ENCODE results near the gene PSME4.

Gene PSME4

DNA sequence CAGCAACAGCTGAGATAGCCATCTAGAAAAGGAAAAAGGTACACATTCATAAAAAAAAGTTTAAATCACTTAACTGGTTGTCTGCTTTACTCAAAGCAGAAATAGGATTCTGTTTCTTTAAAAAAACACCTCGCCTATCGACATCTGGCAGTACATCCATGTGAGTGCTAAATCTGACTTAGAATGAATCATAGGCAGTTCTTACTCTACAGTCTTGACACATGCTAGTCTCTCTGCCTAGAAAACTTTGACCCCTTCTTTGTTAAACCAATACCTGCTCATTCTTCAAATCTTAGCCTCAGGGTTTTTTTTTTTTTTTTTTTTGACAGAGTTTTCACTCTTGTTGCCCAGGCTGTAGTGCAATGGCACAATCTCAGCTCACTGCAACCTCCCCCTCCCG is 73.9 kb downstream of the PSME4 start:
- H3K27me3 ChIP-seq (ENCODE audit: control insufficient read depth in 2 of 2, insufficient read depth in 2 of 2, low read length in 2 of 2): no peaks in the 10 kb centered on the region
- H3K27ac ChIP-seq (ENCODE audit: low read depth in 2 of 2, low read length in 2 of 2): no peak overlapping the region
- no peak overlapping the region for H3K9ac ChIP-seq (ENCODE audit: low read depth in 1 of 2, low read length in 2 of 2)
- no peaks in the 10 kb centered on the region for H3K4me1 ChIP-seq (ENCODE audit: control insufficient read depth in 2 of 2, insufficient read depth in 2 of 2, low read length in 2 of 2)
- peaks cover 52 to 64% of the 10 kb centered on the region in 2 donors for H3K36me3 ChIP-seq (ENCODE audit: control insufficient read depth in 2 of 2, insufficient read depth in 2 of 2, low read length in 2 of 2)
- H3K9me3 ChIP-seq (ENCODE audit: control insufficient read depth in 2 of 2, low read length in 2 of 2): no peaks in the 10 kb centered on the region
- no peak overlapping the region for H3K4me3 ChIP-seq (ENCODE audit: low read length in 2 of 2)

DNA sequence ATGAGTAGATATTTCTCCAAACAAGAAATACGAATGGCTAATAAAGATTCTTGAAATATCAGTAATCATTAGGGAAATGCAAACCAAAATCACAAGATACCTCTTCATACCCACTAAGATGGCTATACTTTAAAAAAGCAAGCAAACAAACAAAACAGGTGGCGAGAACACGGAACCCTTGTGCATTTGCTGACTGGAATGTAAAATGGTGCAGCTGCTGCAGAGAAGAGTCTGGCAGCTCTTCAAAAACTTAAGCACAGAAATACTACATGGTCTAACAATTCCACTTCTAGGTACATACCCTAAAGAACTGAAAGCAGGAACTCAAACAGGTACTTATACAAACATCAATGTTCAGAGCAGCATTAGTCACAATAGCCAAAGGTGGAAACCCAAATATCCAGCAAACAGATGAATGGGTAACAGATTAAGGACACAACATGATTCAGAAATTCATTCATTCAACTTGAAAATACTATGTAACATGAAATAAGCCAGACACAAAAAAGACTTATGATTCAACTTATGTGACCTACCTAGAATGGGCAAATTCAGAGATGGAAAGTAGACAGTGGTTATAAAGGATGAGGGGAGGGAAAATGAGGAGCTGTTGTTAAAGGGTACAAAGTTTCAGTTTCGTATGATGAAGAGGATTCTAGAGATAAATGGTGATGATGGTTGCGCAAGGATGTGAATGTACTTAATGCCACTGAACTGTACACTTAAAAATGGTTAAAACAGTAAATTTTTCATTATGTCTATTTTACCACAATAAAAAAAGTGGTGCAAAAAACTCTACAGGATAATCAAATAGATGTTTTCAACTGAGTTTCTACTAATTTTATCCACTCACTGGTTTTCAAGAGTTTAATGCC is 84.2 kb downstream of the PSME4 start:
- Histone ChIP-seq H3K9ac (ENCODE audit: low read depth in 1 of 2, low read length in 2 of 2) (no peak overlapping the region), H3K4me3 (ENCODE audit: low read length in 2 of 2) (no peak overlapping the region), H3K36me3 (ENCODE audit: control insufficient read depth in 2 of 2, insufficient read depth in 2 of 2, low read length in 2 of 2) (peaks cover 70 to 71% of the 10 kb centered on the region in 2 donors)

GRCh38 chr2:53884883-53885282 is 85.9 kb downstream of the PSME4 start:
- Histone ChIP-seq H3K4me3 (ENCODE audit: low read length in 2 of 2) (no peak overlapping the region), H3K27me3 (ENCODE audit: control insufficient read depth in 2 of 2, insufficient read depth in 2 of 2, low read length in 2 of 2) (no peaks in the 10 kb centered on the region), H3K27ac (ENCODE audit: low read depth in 2 of 2, low read length in 2 of 2) (no peak overlapping the region), H3K9me3 (ENCODE audit: control insufficient read depth in 2 of 2, low read length in 2 of 2) (no peaks in the 10 kb centered on the region), H3K9ac (ENCODE audit: low read depth in 1 of 2, low read length in 2 of 2) (no peak overlapping the region), H3K36me3 (ENCODE audit: control insufficient read depth in 2 of 2, insufficient read depth in 2 of 2, low read length in 2 of 2) (peaks cover 56 to 63% of the 10 kb centered on the region in 2 donors), H3K4me1 (ENCODE audit: control insufficient read depth in 2 of 2, insufficient read depth in 2 of 2, low read length in 2 of 2) (no peaks in the 10 kb centered on the region)

More for the DNA sequence above, 84.2 kb downstream of the PSME4 start:
- no peaks in the 10 kb centered on the region for H3K9me3 ChIP-seq (ENCODE audit: control insufficient read depth in 2 of 2, low read length in 2 of 2)
- H3K27ac ChIP-seq (ENCODE audit: low read depth in 2 of 2, low read length in 2 of 2): no peak overlapping the region
- no peaks in the 10 kb centered on the region for H3K27me3 ChIP-seq (ENCODE audit: control insufficient read depth in 2 of 2, insufficient read depth in 2 of 2, low read length in 2 of 2)
- no peaks in the 10 kb centered on the region for H3K4me1 ChIP-seq (ENCODE audit: control insufficient read depth in 2 of 2, insufficient read depth in 2 of 2, low read length in 2 of 2)

DNA sequence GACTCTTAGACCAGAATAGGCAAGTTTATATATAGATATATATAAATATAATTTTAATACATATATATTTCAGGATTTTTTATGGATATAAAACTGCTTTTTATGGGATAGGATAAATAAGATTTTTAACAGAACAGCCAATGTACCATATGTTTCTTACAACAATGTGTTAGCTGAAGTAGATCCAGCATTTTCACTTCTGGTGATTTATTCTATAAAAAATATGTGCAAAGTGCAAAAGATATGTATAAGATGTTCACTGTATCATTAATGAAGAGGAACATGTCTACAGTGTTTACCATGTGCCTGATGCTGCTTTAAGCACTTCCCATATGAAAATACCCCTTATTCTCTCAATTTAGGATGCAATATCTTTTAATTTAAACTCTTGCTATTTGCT is 88.8 kb downstream of the PSME4 start:
- Histone ChIP-seq H3K27me3 (ENCODE audit: control insufficient read depth in 2 of 2, insufficient read depth in 2 of 2, low read length in 2 of 2) (no peaks in the 10 kb centered on the region), H3K4me1 (ENCODE audit: control insufficient read depth in 2 of 2, insufficient read depth in 2 of 2, low read length in 2 of 2) (no peaks in the 10 kb centered on the region), H3K9me3 (ENCODE audit: control insufficient read depth in 2 of 2, low read length in 2 of 2) (no peaks in the 10 kb centered on the region), H3K36me3 (ENCODE audit: control insufficient read depth in 2 of 2, insufficient read depth in 2 of 2, low read length in 2 of 2) (peaks cover 39 to 47% of the 10 kb centered on the region in 2 donors), H3K9ac (ENCODE audit: low read depth in 1 of 2, low read length in 2 of 2) (no peak overlapping the region), H3K27ac (ENCODE audit: low read depth in 2 of 2, low read length in 2 of 2) (no peak overlapping the region), H3K4me3 (ENCODE audit: low read length in 2 of 2) (no peak overlapping the region)

DNA sequence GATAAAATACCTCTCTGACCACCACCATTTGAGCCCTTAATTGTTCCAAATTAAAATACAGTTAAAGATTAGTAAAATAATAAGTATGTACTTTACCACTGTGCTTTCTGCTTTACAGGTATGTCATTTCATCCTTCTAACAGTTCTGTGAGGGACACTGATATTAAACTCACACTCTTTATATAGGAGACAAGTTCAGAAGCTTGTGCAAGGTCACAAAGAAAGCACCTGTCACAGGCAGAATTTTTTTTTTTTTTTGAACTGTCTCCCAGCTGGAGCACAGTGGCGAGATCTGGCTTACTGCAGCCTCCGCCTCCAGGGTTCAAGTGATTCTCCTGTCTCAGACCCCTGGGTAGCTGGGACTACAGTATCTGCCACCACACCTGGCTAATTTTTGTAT is 89.4 kb downstream of the PSME4 start:
- no peaks in the 10 kb centered on the region for H3K4me1 ChIP-seq (ENCODE audit: control insufficient read depth in 2 of 2, insufficient read depth in 2 of 2, low read length in 2 of 2)
- H3K4me3 ChIP-seq (ENCODE audit: low read length in 2 of 2): no peak overlapping the region
- no peaks in the 10 kb centered on the region for H3K27me3 ChIP-seq (ENCODE audit: control insufficient read depth in 2 of 2, insufficient read depth in 2 of 2, low read length in 2 of 2)
- H3K9ac ChIP-seq (ENCODE audit: low read depth in 1 of 2, low read length in 2 of 2): no peak overlapping the region
- peaks cover 33 to 41% of the 10 kb centered on the region in 2 donors for H3K36me3 ChIP-seq (ENCODE audit: control insufficient read depth in 2 of 2, insufficient read depth in 2 of 2, low read length in 2 of 2)
- H3K9me3 ChIP-seq (ENCODE audit: control insufficient read depth in 2 of 2, low read length in 2 of 2): no peaks in the 10 kb centered on the region
- no peak overlapping the region for H3K27ac ChIP-seq (ENCODE audit: low read depth in 2 of 2, low read length in 2 of 2)

GRCh38 chr2:53880756-53881155 is 90.0 kb downstream of the PSME4 start:
- Histone ChIP-seq H3K4me1 (ENCODE audit: control insufficient read depth in 2 of 2, insufficient read depth in 2 of 2, low read length in 2 of 2) (no peaks in the 10 kb centered on the region), H3K36me3 (ENCODE audit: control insufficient read depth in 2 of 2, insufficient read depth in 2 of 2, low read length in 2 of 2) (peaks cover 28 to 38% of the 10 kb centered on the region in 2 donors), H3K27ac (ENCODE audit: low read depth in 2 of 2, low read length in 2 of 2) (no peak overlapping the region), H3K27me3 (ENCODE audit: control insufficient read depth in 2 of 2, insufficient read depth in 2 of 2, low read length in 2 of 2) (no peaks in the 10 kb centered on the region), H3K4me3 (ENCODE audit: low read length in 2 of 2) (no peak overlapping the region), H3K9me3 (ENCODE audit: control insufficient read depth in 2 of 2, low read length in 2 of 2) (no peaks in the 10 kb centered on the region), H3K9ac (ENCODE audit: low read depth in 1 of 2, low read length in 2 of 2) (no peak overlapping the region)

- H3K4me3 ChIP-seq (ENCODE audit: low read length in 2 of 2): no peak overlapping the region
- no peaks in the 10 kb centered on the region for H3K4me1 ChIP-seq (ENCODE audit: control insufficient read depth in 2 of 2, insufficient read depth in 2 of 2, low read length in 2 of 2)
- H3K36me3 ChIP-seq (ENCODE audit: control insufficient read depth in 2 of 2, insufficient read depth in 2 of 2, low read length in 2 of 2): peaks cover 26 to 28% of the 10 kb centered on the region in 2 donors
- H3K27me3 ChIP-seq (ENCODE audit: control insufficient read depth in 2 of 2, insufficient read depth in 2 of 2, low read length in 2 of 2): no peaks in the 10 kb centered on the region
- no peak overlapping the region for H3K9ac ChIP-seq (ENCODE audit: low read depth in 1 of 2, low read length in 2 of 2)
- no peaks in the 10 kb centered on the region for H3K9me3 ChIP-seq (ENCODE audit: control insufficient read depth in 2 of 2, low read length in 2 of 2)
- H3K27ac ChIP-seq (ENCODE audit: low read depth in 2 of 2, low read length in 2 of 2): no peak overlapping the region
These were observed 93.2 kb downstream of the PSME4 start for GRCh38 chr2:53877556-53877955.

DNA sequence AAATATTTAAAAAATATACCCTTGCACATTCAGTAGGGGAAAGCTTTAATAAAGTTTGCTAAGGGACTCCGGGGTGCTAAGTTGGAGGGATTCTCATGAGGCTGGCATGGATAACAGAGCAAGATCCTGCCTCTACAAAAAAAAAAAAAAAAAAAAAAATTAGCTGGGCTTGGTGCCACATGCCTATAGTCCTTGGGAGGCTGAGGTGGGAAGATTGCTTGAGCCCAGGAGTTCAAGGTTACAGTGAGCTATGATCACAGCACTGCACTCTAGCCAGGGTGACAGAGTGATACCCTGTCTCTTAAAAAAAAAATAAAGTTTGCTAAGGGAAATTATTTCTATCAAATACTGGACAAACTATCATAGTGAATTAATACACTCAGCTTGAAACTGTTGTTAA is 93.7 kb downstream of the PSME4 start:
- H3K4me3 ChIP-seq (ENCODE audit: low read length in 2 of 2): no peak overlapping the region
- H3K4me1 ChIP-seq (ENCODE audit: control insufficient read depth in 2 of 2, insufficient read depth in 2 of 2, low read length in 2 of 2): no peaks in the 10 kb centered on the region
- H3K27ac ChIP-seq (ENCODE audit: low read depth in 2 of 2, low read length in 2 of 2): no peak overlapping the region
- H3K9me3 ChIP-seq (ENCODE audit: control insufficient read depth in 2 of 2, low read length in 2 of 2): no peaks in the 10 kb centered on the region
- H3K36me3 ChIP-seq (ENCODE audit: control insufficient read depth in 2 of 2, insufficient read depth in 2 of 2, low read length in 2 of 2): peaks cover 21 to 23% of the 10 kb centered on the region in 2 donors
- H3K27me3 ChIP-seq (ENCODE audit: control insufficient read depth in 2 of 2, insufficient read depth in 2 of 2, low read length in 2 of 2): no peaks in the 10 kb centered on the region
- H3K9ac ChIP-seq (ENCODE audit: low read depth in 1 of 2, low read length in 2 of 2): no peak overlapping the region

DNA sequence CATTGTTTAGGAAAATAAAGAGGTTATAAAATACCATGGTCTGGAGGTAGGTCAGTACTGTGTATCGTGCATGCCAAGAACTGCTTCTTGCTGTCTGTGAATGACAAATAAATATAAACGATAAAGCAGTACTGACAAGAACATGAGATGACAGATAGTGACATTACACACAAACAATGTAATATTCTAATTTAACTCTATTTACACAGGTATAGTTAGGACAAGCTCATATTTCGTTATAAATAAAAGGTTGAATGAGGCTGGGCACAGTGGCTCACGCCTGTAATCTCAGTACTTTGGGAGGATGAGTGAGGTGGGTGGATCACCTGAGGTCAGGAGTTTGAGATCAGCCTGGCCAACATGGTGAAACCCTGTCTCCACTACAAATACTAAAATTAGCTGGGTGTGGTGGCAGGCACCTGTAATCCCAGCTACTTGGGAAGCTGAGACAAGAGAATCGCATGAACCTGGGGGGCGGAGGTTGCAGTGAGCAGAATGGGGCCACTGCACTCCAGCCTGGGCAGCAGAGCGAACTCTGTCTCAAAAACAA is 96.3 kb downstream of the PSME4 start:
- Histone ChIP-seq H3K36me3 (ENCODE audit: control insufficient read depth in 2 of 2, insufficient read depth in 2 of 2, low read length in 2 of 2) (peaks cover 17 to 26% of the 10 kb centered on the region in 2 donors), H3K9me3 (ENCODE audit: control insufficient read depth in 2 of 2, low read length in 2 of 2) (no peaks in the 10 kb centered on the region), H3K27ac (ENCODE audit: low read depth in 2 of 2, low read length in 2 of 2) (no peak overlapping the region), H3K4me3 (ENCODE audit: low read length in 2 of 2) (no peak overlapping the region), H3K27me3 (ENCODE audit: control insufficient read depth in 2 of 2, insufficient read depth in 2 of 2, low read length in 2 of 2) (no peaks in the 10 kb centered on the region), H3K9ac (ENCODE audit: low read depth in 1 of 2, low read length in 2 of 2) (no peak overlapping the region), H3K4me1 (ENCODE audit: control insufficient read depth in 2 of 2, insufficient read depth in 2 of 2, low read length in 2 of 2) (no peaks in the 10 kb centered on the region)

DNA sequence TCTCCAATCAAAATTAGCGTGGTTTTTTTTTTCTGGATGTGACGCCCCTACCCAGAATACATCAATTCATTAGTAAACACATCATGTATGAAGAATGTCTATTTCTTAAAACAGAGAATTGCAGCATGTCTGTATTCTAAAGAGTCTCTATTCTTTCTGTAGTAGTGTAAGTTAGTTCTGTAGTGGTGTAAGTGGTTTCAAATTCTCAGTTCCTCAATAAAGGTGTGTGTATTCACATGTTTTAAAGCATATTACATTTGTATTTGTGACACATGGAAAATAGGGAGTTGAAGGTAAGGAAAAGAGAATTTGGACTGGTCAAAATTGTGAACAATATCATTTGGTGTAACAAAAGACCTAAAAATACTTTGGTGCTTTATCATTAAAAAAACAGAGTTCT is 103.0 kb downstream of the PSME4 start:
- no peak overlapping the region for H3K4me3 ChIP-seq (ENCODE audit: low read length in 2 of 2)
- H3K27me3 ChIP-seq (ENCODE audit: control insufficient read depth in 2 of 2, insufficient read depth in 2 of 2, low read length in 2 of 2): no peaks in the 10 kb centered on the region
- H3K27ac ChIP-seq (ENCODE audit: low read depth in 2 of 2, low read length in 2 of 2): no peak overlapping the region
- H3K9me3 ChIP-seq (ENCODE audit: control insufficient read depth in 2 of 2, low read length in 2 of 2): no peaks in the 10 kb centered on the region
- peaks cover 18 to 43% of the 10 kb centered on the region in 2 donors for H3K36me3 ChIP-seq (ENCODE audit: control insufficient read depth in 2 of 2, insufficient read depth in 2 of 2, low read length in 2 of 2)
- H3K9ac ChIP-seq (ENCODE audit: low read depth in 1 of 2, low read length in 2 of 2): no peak overlapping the region
- H3K4me1 ChIP-seq (ENCODE audit: control insufficient read depth in 2 of 2, insufficient read depth in 2 of 2, low read length in 2 of 2): no peaks in the 10 kb centered on the region
